ENCODE measurements around the gene ABCA12.
A peak's percentile ranks its signal among the peaks of the same experiment; 100 is the strongest.

ABCA12 gene

GRCh38 chr2:214985619-214986018 lies 152.8 kb downstream of the ABCA12 start:
- no peak for DNase-seq (ENCODE audit: low spot score)

- no peak for DNase-seq (ENCODE audit: low spot score)
Measured at GRCh38 chr2:214966420-214966819, 172.0 kb downstream of the ABCA12 start.

- no peak for DNase-seq (ENCODE audit: low spot score)
Measured at GRCh38 chr2:214960677-214961076, 177.7 kb downstream of the ABCA12 start.

GRCh38 chr2:214946949-214947348 lies 191.5 kb downstream of the ABCA12 start:
- DNase-seq (ENCODE audit: low spot score) = no peak

GRCh38 chr2:214934006-214934405 lies 204.4 kb downstream of the ABCA12 start:
- no peak for DNase-seq (ENCODE audit: low spot score)

GRCh38 chr2:214904634-214905033 lies 233.8 kb downstream of the ABCA12 start:
- no peak for DNase-seq (ENCODE audit: low spot score)

- no peak for DNase-seq (ENCODE audit: low spot score)
Measured at GRCh38 chr2:214904176-214904575, 234.2 kb downstream of the ABCA12 start.

- peak; percentile 63 for DNase-seq (ENCODE audit: low spot score)
Measured at GRCh38 chr2:214902286-214902685, 236.1 kb downstream of the ABCA12 start.

GRCh38 chr2:214899751-214900150 lies 238.7 kb downstream of the ABCA12 start:
- DNase-seq (ENCODE audit: low spot score) = no peak

GRCh38 chr2:214896274-214896673 lies 242.2 kb downstream of the ABCA12 start:
- no peak for DNase-seq (ENCODE audit: low spot score)

- DNase-seq (ENCODE audit: low spot score) = no peak
Measured at GRCh38 chr2:214895469-214895868, 243.0 kb downstream of the ABCA12 start.

- DNase-seq (ENCODE audit: low spot score) = no peak
Measured at GRCh38 chr2:214889301-214889700, 249.1 kb downstream of the ABCA12 start.

GRCh38 chr2:214881647-214882202 lies 256.7 kb downstream of the ABCA12 start:
- no peak for DNase-seq (ENCODE audit: low spot score)
